NK-92 (cell line): Measurements from ENCODE around the gene TBC1D5.

Experiments used
- DNase-seq: peaks from one replicate; lab custom pipeline; 2025; ENCODE audit not compliant: unreplicated experiment; lab: John Stamatoyannopoulos, UW

Gene TBC1D5

GRCh38 chr3:17119201-17120072, 623.0 kb downstream of the TBC1D5 start:
- no peak for DNase-seq

GRCh38 chr3:17118771-17119170, 623.7 kb downstream of the TBC1D5 start:
- no peak for DNase-seq

- no peak for DNase-seq
Measured at GRCh38 chr3:17116007-17116600, 626.3 kb downstream of the TBC1D5 start.

GRCh38 chr3:17115186-17115585, 627.2 kb downstream of the TBC1D5 start:
- DNase-seq, result no peak

GRCh38 chr3:17111586-17111985, 630.8 kb downstream of the TBC1D5 start:
- no peak for DNase-seq

- no peak for DNase-seq
Measured at GRCh38 chr3:17110660-17111396, 631.6 kb downstream of the TBC1D5 start.
